KOPT-K1 (cell line): ENCODE results near the gene BBOX1.
"Not testable (repeated sequence)": the region's sequence is repeated elsewhere in the genome, so short reads cannot be mapped to it uniquely, and the experiment has no call there.

Source experiments
- H3K27ac ChIP-seq: fragments of 200-600 bp; sonication (generic); 2 replicates; pipeline ENCODE4 v1.5.1; 2016; ENCODE audit warnings: antibody characterized with exemption, mild to moderate bottlenecking, low read depth, low read length; ENCODE audit not compliant: poor library complexity, severe bottlenecking
- H3K36me3 ChIP-seq: fragments of 200-600 bp; sonication (generic); 2 replicates; pipeline ENCODE4 v1.5.1; 2017; ENCODE audit warnings: antibody characterized with exemption, mild to moderate bottlenecking, low read length, moderate library complexity; ENCODE audit not compliant: insufficient read depth
- H3K9me3 ChIP-seq: fragments of 200-600 bp; sonication (generic); 2 replicates; pipeline ENCODE4 v1.5.1; 2017; ENCODE audit warnings: antibody characterized with exemption, low read length, mild to moderate bottlenecking; ENCODE audit not compliant: insufficient read depth, poor library complexity, severe bottlenecking

Gene BBOX1

GRCh38 chr11:27087432-27087831, 46.8 kb downstream of the BBOX1 start:
- peaks cover 10% of the 10 kb centered on the region for H3K9me3 ChIP-seq
- H3K36me3 ChIP-seq, result no peaks in the 10 kb centered on the region
- H3K27ac ChIP-seq, result no peak overlapping the region

- Histone ChIP-seq H3K27ac (no peak overlapping the region), H3K9me3 (peaks cover 10% of the 10 kb centered on the region), H3K36me3 (no peaks in the 10 kb centered on the region)
Measured at GRCh38 chr11:27088353-27088752, 47.7 kb downstream of the BBOX1 start.

GRCh38 chr11:27089746-27090145, 49.1 kb downstream of the BBOX1 start:
- H3K27ac ChIP-seq, result no peak overlapping the region
- peaks cover 10% of the 10 kb centered on the region for H3K9me3 ChIP-seq
- no peaks in the 10 kb centered on the region for H3K36me3 ChIP-seq

- H3K27ac ChIP-seq, H3K36me3 ChIP-seq: not testable (repeated sequence)
Measured at GRCh38 chr11:27090357-27090948, 49.8 kb downstream of the BBOX1 start.

GRCh38 chr11:27094120-27094519, 53.5 kb downstream of the BBOX1 start:
- no peak overlapping the region for H3K27ac ChIP-seq
- H3K9me3 ChIP-seq, result peaks cover 10% of the 10 kb centered on the region
- no peaks in the 10 kb centered on the region for H3K36me3 ChIP-seq

More at GRCh38 chr11:27090357-27090948, 49.8 kb downstream of the BBOX1 start:
- H3K9me3 ChIP-seq, result peaks cover 10% of the 10 kb centered on the region

- Histone ChIP-seq H3K27ac (no peak overlapping the region), H3K9me3 (peaks cover 7% of the 10 kb centered on the region), H3K36me3 (no peaks in the 10 kb centered on the region)
Measured at GRCh38 chr11:27095059-27095458, 54.4 kb downstream of the BBOX1 start.

GRCh38 chr11:27095887-27096286, 55.3 kb downstream of the BBOX1 start:
- no peaks in the 10 kb centered on the region for H3K36me3 ChIP-seq

GRCh38 chr11:27097551-27097950, 56.9 kb downstream of the BBOX1 start:
- Histone ChIP-seq H3K27ac (no peak overlapping the region), H3K9me3 (no peaks in the 10 kb centered on the region), H3K36me3 (no peaks in the 10 kb centered on the region)

More at GRCh38 chr11:27095887-27096286, 55.3 kb downstream of the BBOX1 start:
- Histone ChIP-seq H3K27ac (no peak overlapping the region), H3K9me3 (no peaks in the 10 kb centered on the region)

GRCh38 chr11:27100534-27100933, 59.9 kb downstream of the BBOX1 start:
- no peaks in the 10 kb centered on the region for H3K36me3 ChIP-seq
- H3K27ac ChIP-seq, result no peak overlapping the region
- H3K9me3 ChIP-seq, result no peaks in the 10 kb centered on the region

- no peaks in the 10 kb centered on the region for H3K9me3 ChIP-seq
- no peaks in the 10 kb centered on the region for H3K36me3 ChIP-seq
- H3K27ac ChIP-seq, result no peak overlapping the region
Measured at GRCh38 chr11:27107548-27107947, 66.9 kb downstream of the BBOX1 start.

- Histone ChIP-seq H3K9me3 (no peaks in the 10 kb centered on the region), H3K36me3 (no peaks in the 10 kb centered on the region), H3K27ac (no peak overlapping the region)
Measured at GRCh38 chr11:27108809-27109208, 68.2 kb downstream of the BBOX1 start.

GRCh38 chr11:27111896-27112295, 71.3 kb downstream of the BBOX1 start:
- H3K36me3 ChIP-seq, result no peaks in the 10 kb centered on the region
- no peaks in the 10 kb centered on the region for H3K9me3 ChIP-seq
- H3K27ac ChIP-seq, result no peak overlapping the region

GRCh38 chr11:27112946-27113345, 72.3 kb downstream of the BBOX1 start:
- H3K27ac ChIP-seq, result no peak overlapping the region
- H3K9me3 ChIP-seq, result no peaks in the 10 kb centered on the region
- H3K36me3 ChIP-seq, result no peaks in the 10 kb centered on the region

GRCh38 chr11:27115051-27115650, 74.5 kb downstream of the BBOX1 start:
- Histone ChIP-seq H3K27ac (no peak overlapping the region), H3K9me3 (no peaks in the 10 kb centered on the region), H3K36me3 (no peaks in the 10 kb centered on the region)

- Histone ChIP-seq H3K27ac (no peak overlapping the region), H3K9me3 (no peaks in the 10 kb centered on the region), H3K36me3 (no peaks in the 10 kb centered on the region)
Measured at GRCh38 chr11:27116684-27117083, 76.1 kb downstream of the BBOX1 start.

- Histone ChIP-seq H3K27ac (no peak overlapping the region), H3K36me3 (no peaks in the 10 kb centered on the region), H3K9me3 (no peaks in the 10 kb centered on the region)
Measured at GRCh38 chr11:27118371-27118770, 77.8 kb downstream of the BBOX1 start.
